HUES48 (cell line): ENCODE data around the gene XXYLT1.

ENCODE experiments used
- H3K27ac ChIP-seq: one replicate; pipeline ENCODE4 v1.7.0; 2013; ENCODE audit warnings: low read depth, low read length, inconsistent platforms
- H3K27me3 ChIP-seq: 2 replicates; pipeline ENCODE4 v1.6.1; 2013; ENCODE audit warnings: mild to moderate bottlenecking, low read length; ENCODE audit not compliant: control insufficient read depth, insufficient read depth
- H3K36me3 ChIP-seq: 2 replicates; pipeline ENCODE4 v1.6.1; 2013; ENCODE audit warnings: low read length; ENCODE audit not compliant: control insufficient read depth, insufficient read depth
- H3K4me1 ChIP-seq: 2 replicates; pipeline ENCODE4 v1.6.1; 2013; ENCODE audit warnings: mild to moderate bottlenecking, low read length; ENCODE audit not compliant: control insufficient read depth, insufficient read depth
- H3K4me3 ChIP-seq: 2 replicates; pipeline ENCODE4 v1.5.1; 2013; ENCODE audit warnings: mild to moderate bottlenecking, low read depth, low read length
- H3K9ac ChIP-seq: 2 replicates; pipeline ENCODE4 v1.6.1; 2013; ENCODE audit warnings: mild to moderate bottlenecking, low read depth, low read length, moderate library complexity
- H3K9me3 ChIP-seq: 2 replicates; pipeline ENCODE4 v1.6.1; 2013; ENCODE audit warnings: low read length; ENCODE audit not compliant: control insufficient read depth, insufficient read depth

Gene XXYLT1

GRCh38 chr3:195171093-195171873, 99.7 kb downstream of the XXYLT1 start:
- Histone ChIP-seq H3K4me1 (peaks cover 11% of the 10 kb centered on the region), H3K27ac (no peak overlapping the region), H3K4me3 (no peak overlapping the region), H3K36me3 (no peaks in the 10 kb centered on the region; the same call in 1 of the 2 replicates), H3K27me3 (no peaks in the 10 kb centered on the region), H3K9ac (no peak overlapping the region), H3K9me3 (no peaks in the 10 kb centered on the region)

GRCh38 chr3:195170496-195170895, 100.5 kb downstream of the XXYLT1 start:
- Histone ChIP-seq H3K27me3 (no peaks in the 10 kb centered on the region), H3K4me3 (no peak overlapping the region), H3K27ac (no peak overlapping the region), H3K4me1 (peaks cover 11% of the 10 kb centered on the region), H3K9me3 (no peaks in the 10 kb centered on the region), H3K36me3 (no peaks in the 10 kb centered on the region; the same call in 1 of the 2 replicates), H3K9ac (no peak overlapping the region)

GRCh38 chr3:195169011-195169649, 101.8 kb downstream of the XXYLT1 start:
- no peak overlapping the region for H3K27ac ChIP-seq
- no peaks in the 10 kb centered on the region for H3K9me3 ChIP-seq
- no peaks in the 10 kb centered on the region for H3K36me3 ChIP-seq
- H3K4me3 ChIP-seq, result no peak overlapping the region
- H3K4me1 ChIP-seq, result peaks cover 11% of the 10 kb centered on the region
- H3K9ac ChIP-seq, result no peak overlapping the region
- H3K27me3 ChIP-seq, result no peaks in the 10 kb centered on the region

- no peak overlapping the region for H3K27ac ChIP-seq
- no peak overlapping the region for H3K9ac ChIP-seq
Measured at GRCh38 chr3:195168009-195168762, 102.8 kb downstream of the XXYLT1 start.

GRCh38 chr3:195165790-195166189, 105.2 kb downstream of the XXYLT1 start:
- H3K27me3 ChIP-seq, result no peaks in the 10 kb centered on the region
- H3K4me3 ChIP-seq, result no peak overlapping the region
- H3K27ac ChIP-seq, result no peak overlapping the region
- 0 out of 2 replicates have a peak, but pooled peaks cover under 1% of the 10 kb centered on the region for H3K4me1 ChIP-seq
- H3K9me3 ChIP-seq, result no peaks in the 10 kb centered on the region
- H3K36me3 ChIP-seq, result no peaks in the 10 kb centered on the region
- no peak overlapping the region for H3K9ac ChIP-seq

More at GRCh38 chr3:195168009-195168762, 102.8 kb downstream of the XXYLT1 start:
- H3K27me3 ChIP-seq, result no peaks in the 10 kb centered on the region
- no peaks in the 10 kb centered on the region for H3K36me3 ChIP-seq
- H3K4me1 ChIP-seq, result peaks cover 11% of the 10 kb centered on the region
- no peaks in the 10 kb centered on the region for H3K9me3 ChIP-seq
- no peak overlapping the region for H3K4me3 ChIP-seq

GRCh38 chr3:195165265-195165609, 105.7 kb downstream of the XXYLT1 start:
- Histone ChIP-seq H3K9me3 (no peaks in the 10 kb centered on the region), H3K27ac (no peak overlapping the region), H3K4me1 (peaks cover 6% of the 10 kb centered on the region), H3K27me3 (no peaks in the 10 kb centered on the region), H3K36me3 (no peaks in the 10 kb centered on the region), H3K9ac (no peak overlapping the region), H3K4me3 (no peak overlapping the region)

- Histone ChIP-seq H3K4me3 (no peak overlapping the region), H3K27me3 (no peaks in the 10 kb centered on the region), H3K4me1 (peaks cover 10% of the 10 kb centered on the region), H3K9ac (no peak overlapping the region), H3K27ac (no peak overlapping the region), H3K36me3 (no peaks in the 10 kb centered on the region), H3K9me3 (no peaks in the 10 kb centered on the region)
Measured at GRCh38 chr3:195164573-195165264, 106.2 kb downstream of the XXYLT1 start.

- Histone ChIP-seq H3K9me3 (no peaks in the 10 kb centered on the region), H3K36me3 (no peaks in the 10 kb centered on the region), H3K27me3 (no peaks in the 10 kb centered on the region), H3K4me3 (no peak overlapping the region), H3K9ac (no peak overlapping the region), H3K27ac (no peak overlapping the region), H3K4me1 (peaks cover 10% of the 10 kb centered on the region)
Measured at GRCh38 chr3:195163719-195164572, 107.0 kb downstream of the XXYLT1 start.

- H3K9ac ChIP-seq, result no peak overlapping the region
- H3K27ac ChIP-seq, result no peak overlapping the region
Measured at GRCh38 chr3:195162816-195163215, 108.1 kb downstream of the XXYLT1 start.

GRCh38 chr3:195162033-195162669, 108.8 kb downstream of the XXYLT1 start:
- Histone ChIP-seq H3K4me3 (no peak overlapping the region), H3K4me1 (peaks cover 10% of the 10 kb centered on the region), H3K27ac (no peak overlapping the region), H3K27me3 (no peaks in the 10 kb centered on the region), H3K9ac (no peak overlapping the region), H3K36me3 (no peaks in the 10 kb centered on the region), H3K9me3 (no peaks in the 10 kb centered on the region)

More at GRCh38 chr3:195162816-195163215, 108.1 kb downstream of the XXYLT1 start:
- H3K9me3 ChIP-seq, result no peaks in the 10 kb centered on the region
- H3K27me3 ChIP-seq, result no peaks in the 10 kb centered on the region
- H3K4me1 ChIP-seq, result peaks cover 10% of the 10 kb centered on the region
- H3K4me3 ChIP-seq, result no peak overlapping the region
- no peaks in the 10 kb centered on the region for H3K36me3 ChIP-seq
